Measurements from ENCODE around the gene ANO4.

The ANO4 gene

DNA sequence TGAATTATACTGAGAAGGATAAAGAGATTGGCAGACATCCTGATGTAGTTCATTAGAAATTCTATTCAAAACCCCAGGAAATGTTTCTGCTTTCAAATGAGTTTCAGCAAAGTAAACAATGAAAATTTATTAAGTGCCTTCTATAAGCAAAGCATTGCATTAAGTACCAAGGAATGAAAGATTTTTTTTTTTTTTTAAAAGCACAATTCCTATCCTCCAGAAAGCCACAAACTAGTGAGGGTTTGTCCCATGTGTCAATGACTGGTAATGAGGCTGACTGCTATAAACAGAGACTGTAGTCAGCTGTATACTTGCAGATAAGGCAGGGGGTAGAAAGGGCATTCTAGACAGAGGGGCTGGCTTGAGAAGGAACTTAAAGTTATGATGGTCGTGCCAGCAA lies 6.7 kb downstream of the ANO4 start:
- in situ Hi-C loops (cut with MboI; ENCODE audit: low sequenced_read_pairs) = no loop called here

DNA sequence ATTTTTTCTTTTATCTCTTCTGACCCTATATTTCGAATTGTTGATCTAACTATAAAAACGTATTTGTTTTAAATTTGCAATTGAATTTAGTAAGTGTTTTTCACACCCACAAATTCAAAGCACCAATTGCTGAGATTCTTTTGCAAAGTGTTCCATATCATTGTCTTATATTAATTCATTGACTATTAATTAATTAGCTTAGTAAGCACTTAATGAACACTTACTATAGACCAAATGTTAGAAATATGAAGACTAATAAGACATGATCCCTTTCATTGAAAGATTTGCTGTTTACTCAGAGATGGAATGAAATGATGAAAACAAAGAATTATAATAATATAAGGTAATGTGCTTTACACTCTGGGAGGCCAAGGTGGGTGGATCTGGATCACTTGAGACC lies 14.2 kb downstream of the ANO4 start:
- in situ Hi-C loops (cut with MboI; ENCODE audit: low sequenced_read_pairs) = no loop called here

DNA sequence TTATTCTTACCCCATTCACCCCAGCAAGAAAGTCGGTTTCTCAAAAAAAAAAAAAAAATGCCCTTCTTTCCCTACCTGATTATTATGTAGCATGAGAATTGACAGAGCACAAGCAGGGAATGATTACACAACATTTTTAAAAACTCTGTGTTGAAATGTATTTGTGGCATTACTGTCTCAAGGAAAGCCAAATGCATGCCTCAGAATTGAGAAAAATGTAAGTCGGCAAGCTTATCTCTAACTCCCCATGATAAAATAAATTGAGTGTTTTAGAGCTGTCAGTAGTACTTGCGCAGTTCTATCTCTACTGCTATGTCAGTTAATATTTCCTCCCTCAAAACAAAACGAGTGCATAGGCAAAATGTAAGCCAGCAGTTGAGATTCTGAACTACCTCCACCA lies 25.7 kb downstream of the ANO4 start:
- in situ Hi-C loops (cut with MboI; ENCODE audit: low sequenced_read_pairs) = no loop called here

DNA sequence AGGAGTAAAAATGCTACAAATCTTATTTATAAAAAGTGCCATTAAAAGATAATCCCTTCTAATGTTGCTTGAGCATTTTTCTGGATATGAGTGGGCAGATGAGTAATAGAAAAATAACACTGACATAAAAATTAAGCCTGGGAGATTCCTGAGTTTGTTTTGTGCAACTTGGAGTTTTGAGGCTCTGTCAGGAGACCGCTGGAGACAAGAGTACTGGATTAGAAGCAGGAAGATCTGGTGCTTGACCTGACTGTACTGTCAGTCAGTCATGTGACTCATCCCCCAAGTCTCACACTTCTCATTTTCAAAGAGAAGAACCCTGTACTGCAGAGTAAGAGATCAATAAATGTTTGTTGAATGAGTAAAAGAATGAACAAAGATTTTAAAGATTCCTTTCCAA lies 29.4 kb downstream of the ANO4 start:
- in situ Hi-C loops (cut with MboI; ENCODE audit: low sequenced_read_pairs) = no loop called here

DNA sequence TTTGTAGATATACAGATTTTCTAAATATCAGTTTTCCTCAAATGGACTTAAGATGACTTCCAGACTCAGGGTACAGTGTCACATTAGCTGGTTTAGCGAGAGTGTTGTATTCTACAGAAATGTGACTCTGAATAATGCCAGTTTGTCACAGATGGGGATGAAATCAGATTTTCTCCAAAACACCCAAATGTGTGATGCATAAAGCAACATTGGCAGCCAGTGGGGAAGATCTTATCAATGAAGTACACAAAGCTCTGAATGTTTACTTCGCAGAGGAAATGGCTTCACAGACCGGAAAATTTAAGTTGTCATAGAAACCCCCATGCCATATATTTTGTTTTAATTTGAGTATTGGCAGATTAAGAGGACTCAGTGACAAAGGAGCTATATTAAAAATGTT lies 29.9 kb downstream of the ANO4 start:
- in situ Hi-C loops (cut with MboI; ENCODE audit: low sequenced_read_pairs) = no loop called here

DNA sequence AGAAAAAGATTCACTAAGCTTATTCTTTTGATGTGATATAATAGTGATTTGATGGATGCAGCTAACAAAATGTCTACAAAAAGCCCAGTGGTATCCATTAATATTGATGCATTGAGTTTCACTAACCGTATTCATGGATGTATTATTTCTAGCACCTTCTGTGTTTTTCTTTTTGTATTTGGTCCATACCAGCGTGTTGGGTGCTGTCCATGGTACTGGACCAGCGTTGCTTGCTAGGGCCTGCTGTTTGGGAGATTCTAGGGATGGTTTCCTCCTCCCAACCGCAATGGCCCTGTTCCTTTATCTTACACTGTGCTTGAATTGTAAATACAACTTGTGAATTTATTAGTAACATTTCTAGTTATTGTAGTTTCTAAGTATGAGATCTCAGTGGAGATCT lies 31.7 kb downstream of the ANO4 start:
- in situ Hi-C loops (cut with MboI; ENCODE audit: low sequenced_read_pairs) = no loop called here

DNA sequence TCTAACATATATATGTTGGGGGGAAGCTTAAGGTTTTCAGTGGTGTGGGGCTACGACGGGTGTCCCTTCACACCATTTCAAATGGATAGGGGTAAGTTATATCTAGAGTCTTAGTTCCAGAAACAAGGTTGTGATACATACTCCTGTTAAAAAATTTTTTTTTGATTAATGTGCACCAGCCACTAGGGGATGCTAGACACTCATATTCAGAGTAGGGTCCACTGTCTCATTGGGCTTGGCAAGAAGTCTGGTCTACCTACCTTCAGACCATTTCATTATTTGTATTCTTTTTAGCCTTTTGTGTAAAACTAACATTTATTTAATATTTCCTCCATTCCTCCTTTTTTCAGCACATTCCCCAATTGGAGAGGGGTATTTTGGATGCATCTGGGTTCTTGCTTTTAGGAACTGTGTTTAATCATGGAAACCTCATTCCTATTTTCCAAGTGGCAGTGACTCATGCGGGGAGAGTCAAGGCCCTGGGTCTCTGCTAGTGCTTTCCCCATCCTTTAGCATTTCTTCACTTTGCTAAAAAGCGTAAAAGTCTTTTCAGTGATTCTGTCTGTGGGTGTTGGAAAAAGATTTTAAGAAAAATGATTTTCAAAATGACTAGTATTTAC lies 33.4 kb downstream of the ANO4 start:
- in situ Hi-C loops (cut with MboI; ENCODE audit: low sequenced_read_pairs) = no loop called here

DNA sequence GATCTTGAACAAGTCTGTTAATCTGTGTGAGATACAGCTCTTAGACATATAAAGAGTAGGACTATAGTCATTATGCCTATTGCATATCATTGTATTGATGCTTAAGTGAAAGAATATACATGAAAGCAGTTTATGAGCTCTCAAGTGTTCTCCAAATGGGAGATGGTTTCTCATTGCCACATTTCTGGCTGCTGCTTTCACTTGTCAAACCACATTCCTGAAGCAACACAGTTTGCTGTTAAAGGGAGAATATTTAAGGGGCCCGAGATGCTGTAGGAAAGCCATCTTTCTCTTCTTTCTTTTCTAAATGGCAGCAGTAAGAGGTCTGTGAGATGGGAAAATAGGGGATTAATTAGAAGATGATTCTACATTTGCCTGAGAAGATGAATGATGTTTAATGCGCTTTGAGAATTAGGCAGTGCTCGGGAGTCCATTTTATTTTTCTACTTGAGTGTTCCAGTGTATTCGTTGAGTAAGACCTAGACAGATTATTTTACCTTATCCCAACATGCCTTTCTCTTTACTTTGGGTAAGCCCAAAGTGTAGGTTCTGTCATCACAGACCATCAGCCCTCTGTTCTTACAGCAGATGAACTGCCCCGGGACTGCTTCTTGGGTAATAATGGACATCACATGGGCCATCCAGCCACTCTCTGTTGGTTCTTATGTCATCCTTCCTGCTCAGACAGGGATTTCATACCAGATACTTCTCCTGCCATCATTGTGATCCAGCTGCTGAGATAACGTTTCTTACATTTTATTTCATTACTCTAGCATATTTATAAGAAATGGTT lies 35.6 kb downstream of the ANO4 start:
- in situ Hi-C loops (cut with MboI; ENCODE audit: low sequenced_read_pairs) = no loop called here

DNA sequence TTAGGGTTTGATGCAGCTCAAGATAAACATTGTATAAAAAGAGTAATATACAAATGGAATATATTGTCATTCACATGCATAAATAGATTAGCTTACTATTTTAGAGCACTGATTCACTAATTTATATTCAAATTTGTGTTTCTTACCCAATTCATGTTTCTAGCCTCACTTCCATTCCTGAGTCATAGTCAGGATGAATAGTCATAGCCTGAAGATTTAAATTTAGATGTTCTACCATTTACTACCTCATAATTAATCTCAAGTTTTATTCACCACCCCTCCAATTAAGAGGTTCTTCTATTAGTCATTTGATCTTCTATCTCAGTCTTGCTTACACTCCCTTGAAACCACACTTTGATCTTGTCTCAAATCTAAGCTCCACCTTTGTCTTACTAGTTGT lies 38.7 kb downstream of the ANO4 start:
- in situ Hi-C loops (cut with MboI; ENCODE audit: low sequenced_read_pairs) = no loop called here

DNA sequence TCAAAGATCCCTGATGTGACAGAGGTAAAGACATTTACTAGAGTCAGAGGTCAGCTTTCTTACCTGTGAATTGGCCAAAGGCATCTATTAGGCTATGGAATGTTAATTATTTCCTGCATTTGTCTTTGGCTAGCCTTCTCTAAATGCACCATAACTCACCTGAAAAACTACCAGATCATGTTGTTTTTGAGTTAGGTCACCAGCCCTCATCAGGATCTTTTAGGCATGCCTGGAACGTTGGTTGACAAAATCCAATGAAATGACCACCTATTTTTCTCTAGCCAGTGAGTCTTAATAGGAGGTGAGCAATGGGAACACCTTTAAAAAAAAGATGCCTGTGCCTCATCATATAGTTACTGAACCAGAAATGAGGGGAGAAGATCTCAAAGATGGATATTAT lies 46.2 kb downstream of the ANO4 start:
- in situ Hi-C loops (cut with MboI; ENCODE audit: low sequenced_read_pairs) = no loop called here

DNA sequence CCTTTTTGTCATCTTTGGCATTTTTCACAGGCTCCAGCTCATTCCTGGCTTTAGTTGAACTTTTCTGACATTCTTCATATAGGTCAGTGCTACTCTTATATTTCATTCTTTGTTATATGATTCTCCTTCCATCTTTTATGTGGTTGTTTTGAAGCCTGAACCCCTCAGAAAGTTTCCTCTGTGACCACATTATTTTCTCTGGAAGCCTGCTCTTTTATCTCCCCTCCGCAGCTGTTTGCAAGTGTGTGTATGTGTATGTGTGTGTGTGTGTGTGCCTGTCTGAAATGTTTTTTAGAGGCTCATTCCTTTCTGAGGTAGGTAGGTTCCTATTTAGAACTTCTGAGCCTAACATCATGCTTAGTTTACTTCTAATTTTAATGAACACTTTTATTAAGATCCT lies 47.6 kb downstream of the ANO4 start:
- in situ Hi-C loops (cut with MboI; ENCODE audit: low sequenced_read_pairs) = no loop called here

DNA sequence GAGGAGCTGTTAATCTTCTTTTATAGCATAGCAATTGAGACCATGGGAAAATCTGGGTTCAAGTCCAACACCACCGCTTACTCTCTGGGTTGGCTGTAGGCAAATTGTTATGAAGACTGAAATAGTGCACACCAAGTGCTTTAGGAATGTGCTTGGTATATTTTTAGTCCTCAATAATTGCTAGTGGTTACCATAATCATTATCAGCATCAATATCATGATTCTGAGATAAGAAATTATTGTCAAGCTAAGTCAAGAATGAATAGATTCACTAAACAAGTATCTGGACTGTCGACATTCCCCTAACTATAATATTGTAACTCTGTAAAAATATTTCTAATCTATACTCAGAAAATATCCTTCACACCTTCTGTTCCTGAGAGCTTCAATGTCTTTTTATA lies 48.5 kb downstream of the ANO4 start:
- in situ Hi-C loops (cut with MboI; ENCODE audit: low sequenced_read_pairs) = no loop called here

DNA sequence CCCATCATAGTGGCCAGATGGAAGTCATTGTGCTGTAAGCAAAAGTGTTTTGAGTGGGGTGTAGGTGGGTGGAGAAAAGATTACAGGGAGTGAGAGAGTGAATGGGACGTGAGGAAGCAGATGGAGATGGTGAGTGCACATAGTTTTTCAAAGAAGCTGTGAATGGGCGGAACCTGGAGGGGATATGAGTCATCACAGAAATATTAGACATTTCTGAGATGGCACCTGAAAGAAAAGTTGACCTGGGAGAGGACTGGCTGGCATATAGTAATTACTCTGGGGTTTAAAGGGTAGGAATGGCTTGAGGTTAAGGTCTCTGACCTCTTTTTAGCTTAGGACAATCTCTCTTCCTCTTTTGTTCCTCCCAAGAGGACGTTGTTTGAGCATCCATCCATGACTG lies 50.5 kb downstream of the ANO4 start:
- in situ Hi-C loops (cut with MboI; ENCODE audit: low sequenced_read_pairs) = no loop called here

DNA sequence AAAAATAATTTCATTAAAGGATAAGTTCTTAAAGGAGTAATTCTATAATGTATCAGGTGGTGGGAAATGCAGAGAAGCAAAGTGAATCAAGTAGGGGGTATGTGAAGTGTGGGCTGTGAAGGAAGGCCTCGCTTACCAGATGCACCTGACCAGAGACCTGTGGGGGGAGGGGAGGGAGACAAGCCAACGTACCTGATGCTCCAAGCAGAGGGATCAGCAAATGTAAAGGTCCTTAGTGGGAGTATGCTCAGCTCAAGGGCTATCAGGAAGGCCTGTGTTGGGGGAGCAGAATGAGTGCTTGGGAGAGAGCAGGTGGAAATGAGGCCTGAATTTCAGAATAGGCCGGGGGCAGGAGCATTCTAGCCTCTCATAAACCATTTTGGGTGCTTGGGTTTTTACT lies 57.1 kb downstream of the ANO4 start:
- in situ Hi-C loops (cut with MboI; ENCODE audit: low sequenced_read_pairs) = no loop called here

DNA sequence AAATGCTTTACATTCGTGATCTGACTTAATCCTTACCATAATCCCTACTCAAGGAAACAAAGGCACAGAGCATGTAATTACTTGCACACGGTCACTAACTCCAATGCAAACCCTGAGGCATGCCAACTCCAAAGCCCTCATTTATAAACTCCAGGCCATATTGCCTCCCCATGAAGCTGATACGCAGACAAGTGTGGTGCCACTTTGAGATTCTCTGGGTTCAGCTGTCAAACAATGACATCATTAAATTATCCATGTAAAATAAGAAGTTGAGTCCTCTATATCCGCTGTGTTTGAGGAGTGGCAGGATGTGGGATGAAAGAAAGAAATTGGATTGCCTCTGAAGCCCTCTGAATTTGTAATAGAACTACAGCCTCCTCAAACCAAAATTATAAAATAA lies 62.8 kb downstream of the ANO4 start:
- in situ Hi-C loops (cut with MboI; ENCODE audit: low sequenced_read_pairs) = no loop called here

DNA sequence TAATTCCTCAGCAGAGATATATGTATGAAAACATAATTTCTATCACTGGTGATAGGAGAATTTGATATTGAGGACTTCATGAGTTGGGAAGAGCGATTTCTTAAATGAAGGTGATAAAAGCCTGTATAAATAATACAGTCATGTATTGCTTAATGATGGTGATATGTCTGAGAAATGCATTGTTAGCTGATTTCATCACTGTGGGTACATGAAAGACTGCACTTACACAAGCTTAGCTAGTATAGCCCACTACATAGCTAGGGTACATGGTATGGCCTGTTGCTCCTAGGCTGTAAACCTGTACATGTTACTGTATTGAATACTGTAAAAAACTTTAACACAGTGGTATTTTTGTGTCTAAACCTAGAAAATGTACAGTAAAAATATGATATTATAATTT lies 63.4 kb downstream of the ANO4 start:
- in situ Hi-C loops (cut with MboI; ENCODE audit: low sequenced_read_pairs) = no loop called here

DNA sequence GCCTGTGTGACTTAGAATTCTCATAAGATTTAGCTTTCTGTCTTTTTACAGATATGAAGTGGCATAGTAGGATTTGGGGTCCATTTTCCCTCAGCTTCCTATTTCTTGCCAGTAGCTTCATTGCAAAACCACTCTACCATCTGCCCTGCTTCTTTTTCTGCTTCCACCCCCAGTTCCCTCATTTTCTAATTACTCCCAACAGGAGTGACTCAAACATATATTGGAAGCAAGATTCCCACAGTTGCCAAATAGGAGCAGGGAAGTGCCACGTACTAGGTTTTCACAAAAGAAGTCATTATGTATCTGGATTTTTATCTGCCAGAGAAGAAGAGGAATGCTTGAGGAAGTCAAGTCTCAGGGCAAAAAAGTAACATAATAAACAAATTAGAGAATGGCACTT lies 64.1 kb downstream of the ANO4 start:
- in situ Hi-C loops (cut with MboI; ENCODE audit: low sequenced_read_pairs) = no loop called here

DNA sequence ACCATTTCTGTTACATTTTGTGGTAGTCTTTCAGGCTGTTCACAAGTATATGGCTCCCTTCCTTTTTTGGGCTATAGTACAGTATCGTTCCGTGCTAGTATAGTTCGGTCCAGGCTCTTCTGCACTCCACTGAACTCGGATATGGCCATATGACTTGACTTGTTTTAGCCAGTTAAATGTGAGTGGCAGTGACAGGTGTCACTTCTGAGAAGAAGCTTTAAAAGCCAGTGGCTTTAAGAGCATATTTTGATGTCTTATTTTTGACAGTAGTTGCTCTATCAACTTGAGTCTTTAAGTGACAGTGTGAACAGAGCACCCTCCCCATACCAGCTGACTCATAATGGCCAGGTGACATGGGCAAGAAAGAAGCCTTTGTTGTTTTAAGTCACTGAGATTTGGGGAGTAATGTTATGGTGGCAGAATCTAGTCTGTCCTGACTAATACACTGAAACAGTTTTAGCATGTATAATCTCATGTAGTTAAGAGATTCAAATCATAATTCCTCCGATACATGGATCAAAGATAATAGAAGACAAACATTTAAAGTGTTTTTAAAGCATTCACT lies 64.6 kb downstream of the ANO4 start:
- in situ Hi-C loops (cut with MboI; ENCODE audit: low sequenced_read_pairs) = no loop called here

DNA sequence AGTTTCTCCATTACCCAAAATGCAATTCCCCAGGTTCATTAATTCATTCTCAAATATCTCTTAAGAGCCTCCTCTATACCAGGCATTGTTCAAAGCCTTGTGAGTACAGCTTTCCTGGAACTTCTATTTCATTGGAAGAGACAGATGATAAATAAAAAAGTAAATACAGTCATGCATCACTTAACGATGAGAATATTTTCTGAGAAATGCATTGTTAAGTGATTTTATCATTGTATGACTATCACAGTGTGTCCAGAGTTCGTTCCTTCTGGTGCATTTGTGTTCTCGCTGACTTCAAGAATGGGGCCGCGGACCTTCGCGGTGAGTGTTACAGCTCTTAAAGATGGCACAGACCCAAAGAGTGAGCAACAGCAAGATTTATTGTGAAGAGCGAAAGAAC lies 66.0 kb downstream of the ANO4 start:
- in situ Hi-C loops (cut with MboI; ENCODE audit: low sequenced_read_pairs) = no loop called here

DNA sequence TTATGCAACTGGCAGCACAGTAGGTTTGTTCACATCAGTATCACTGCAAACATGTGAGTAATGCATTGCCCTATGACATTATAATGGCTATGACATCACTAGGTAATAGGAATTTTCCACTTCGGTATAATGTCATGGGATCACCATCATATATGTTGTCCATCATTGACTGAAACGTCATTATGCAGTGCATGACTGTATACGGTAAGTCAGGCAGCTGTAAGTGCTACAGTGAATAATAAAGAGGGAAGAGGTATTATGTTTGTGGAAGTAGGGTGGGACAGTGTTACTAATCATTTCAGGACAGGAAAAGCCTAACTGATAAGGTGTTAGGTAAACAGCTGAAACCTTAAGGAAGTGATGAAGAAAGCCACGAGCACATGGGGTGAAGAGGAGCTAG lies 68.1 kb downstream of the ANO4 start:
- in situ Hi-C loops (cut with MboI; ENCODE audit: low sequenced_read_pairs) = no loop called here

DNA sequence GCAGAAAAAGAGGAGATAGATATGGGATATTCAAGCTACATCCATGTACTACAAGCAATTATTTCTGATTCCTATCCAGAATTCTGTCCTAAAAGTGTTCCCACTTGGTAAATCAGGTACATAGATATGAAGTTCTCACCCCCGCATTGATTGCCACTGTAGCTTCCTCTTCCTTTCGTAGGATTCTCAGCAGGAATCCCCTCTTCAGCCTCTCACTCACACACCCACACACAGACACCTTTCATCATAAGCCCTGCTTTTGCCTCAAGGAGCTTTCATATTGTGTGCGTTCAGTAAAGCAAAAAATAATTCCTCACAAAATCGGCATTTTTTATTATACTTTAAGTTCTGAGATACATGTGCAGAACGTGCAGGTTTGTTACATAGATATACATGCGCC lies 69.8 kb downstream of the ANO4 start:
- in situ Hi-C loops (cut with MboI; ENCODE audit: low sequenced_read_pairs) = no loop called here

DNA sequence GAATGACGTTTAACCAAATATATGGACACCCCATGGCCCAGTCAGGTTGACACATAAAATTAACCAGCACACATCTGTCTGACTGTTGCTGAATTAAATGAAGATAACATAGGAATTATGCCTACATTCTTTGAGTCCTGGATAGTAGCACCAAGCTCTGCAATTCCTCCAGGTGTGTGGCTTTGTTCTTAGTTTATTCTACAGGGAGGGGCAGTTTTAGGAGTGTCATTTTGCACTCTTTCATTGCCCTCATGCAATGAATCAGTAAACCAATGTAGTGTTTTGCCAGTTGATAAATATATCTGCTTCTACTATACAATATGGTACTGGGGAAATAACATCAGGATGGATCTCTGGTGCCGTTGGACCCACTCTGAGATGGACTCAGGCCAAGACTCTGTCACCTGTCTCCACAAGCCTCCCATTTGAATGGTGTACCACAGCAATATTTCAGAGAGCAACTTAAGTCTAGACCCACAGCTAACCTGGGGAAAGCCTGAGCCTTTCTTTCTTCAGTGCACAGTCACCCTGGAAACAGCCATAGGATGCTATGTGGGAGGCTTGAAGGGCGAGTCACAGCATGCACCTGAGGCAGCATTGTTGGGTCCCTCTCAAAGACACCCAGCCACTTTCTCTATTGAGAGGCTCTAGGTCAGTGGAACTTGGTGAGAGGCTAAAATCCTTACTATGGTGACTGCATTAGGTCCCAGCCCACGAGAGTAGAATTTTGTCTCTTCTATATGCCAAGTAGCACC lies 73.2 kb downstream of the ANO4 start:
- in situ Hi-C loops (cut with MboI; ENCODE audit: low sequenced_read_pairs) = no loop called here
